GM23338 (cell line): Measurements from ENCODE around the gene CHST14. TPM values are rescaled to one million over a fixed set of nuclear protein-coding genes. Genes with fewer than 3 reads are reported as not detected.
A peak's percentile ranks its signal among the peaks of the same experiment; 100 is the strongest.

Source experiments
- ATAC-seq: fragments of 200-7000 bp; cut with Tn5 transposase; 3 replicates; pipeline ENCODE4 v1.9.1; 2020
- DNase-seq: peaks from one replicate; pipeline ENCODE4 v3.0.0-alpha.2; 2015; ENCODE audit warnings: low spot score
- H2AFZ ChIP-seq: fragments of 200-600 bp; sonication (generic); 2 replicates; pipeline ENCODE4 v1.8.0; 2016; ENCODE audit warnings: antibody characterized with exemption, mild to moderate bottlenecking, moderate library complexity
- H3F3A ChIP-seq: fragments of 200-600 bp; sonication (generic); replicated peaks from 2 replicates; pipeline ENCODE4 v1.8.0; 2017; ENCODE audit warnings: antibody characterized with exemption, mixed run types, low read depth
- H3K27ac ChIP-seq: fragments of 200-600 bp; sonication (generic); 2 replicates; pipeline ENCODE4 v1.6.1; 2016; ENCODE audit warnings: low read depth
- H3K27me3 ChIP-seq: fragments of 200-600 bp; sonication (generic); 2 replicates; pipeline ENCODE4 v1.8.0; 2016; ENCODE audit warnings: mild to moderate bottlenecking, mixed run types, moderate library complexity; ENCODE audit not compliant: insufficient read depth
- H3K36me3 ChIP-seq: fragments of 200-600 bp; sonication (generic); 2 replicates; pipeline ENCODE4 v1.8.0; 2016; ENCODE audit warnings: mild to moderate bottlenecking; ENCODE audit not compliant: insufficient read depth
- H3K4me1 ChIP-seq: fragments of 200-600 bp; sonication (generic); 2 replicates; pipeline ENCODE4 v1.8.0; 2016; ENCODE audit warnings: mild to moderate bottlenecking, moderate library complexity; ENCODE audit not compliant: insufficient read depth
- H3K4me2 ChIP-seq: fragments of 200-600 bp; sonication (generic); 2 replicates; pipeline ENCODE4 v1.7.1; 2017; ENCODE audit warnings: mixed run types
- H3K4me3 ChIP-seq: fragments of 200-600 bp; sonication (generic); 2 replicates; pipeline ENCODE4 v1.6.1; 2016; ENCODE audit warnings: mixed run types
- H3K79me2 ChIP-seq: fragments of 200-600 bp; sonication (generic); replicated peaks from 2 replicates; pipeline ENCODE4 v1.8.0; 2017; ENCODE audit warnings: mild to moderate bottlenecking; ENCODE audit not compliant: insufficient read depth
- H3K9me2 ChIP-seq: fragments of 200-600 bp; sonication (generic); 2 replicates; pipeline ENCODE4 v1.8.0; 2017; ENCODE audit not compliant: insufficient read depth
- H4K20me1 ChIP-seq: fragments of 200-600 bp; sonication (generic); replicated peaks from 2 replicates; pipeline ENCODE4 v1.8.0; 2017; ENCODE audit warnings: mild to moderate bottlenecking; ENCODE audit not compliant: insufficient read depth
- H3K27ac Mint-ChIP-seq: 2 replicates; pipeline ENCODE4 v1.8.0; 2020; ENCODE audit warnings: inconsistent platforms, mild to moderate bottlenecking, moderate library complexity, mixed read lengths
- H3K27me3 Mint-ChIP-seq: 3 replicates; pipeline ENCODE4 v1.8.0; 2022; ENCODE audit warnings: low read depth, mild to moderate bottlenecking, moderate library complexity, mixed read lengths, inconsistent platforms; ENCODE audit not compliant: insufficient read depth, poor library complexity
- H3K36me3 Mint-ChIP-seq: 3 replicates; pipeline ENCODE4 v1.8.0; 2021; ENCODE audit warnings: low read depth, mild to moderate bottlenecking, inconsistent platforms, moderate library complexity, mixed read lengths
- H3K4me1 Mint-ChIP-seq: 3 replicates; pipeline ENCODE4 v1.8.0; 2020; ENCODE audit warnings: mild to moderate bottlenecking, inconsistent platforms, mixed read lengths
- H3K4me3 Mint-ChIP-seq: 3 replicates; pipeline ENCODE4 v1.8.0; 2021; ENCODE audit warnings: moderate library complexity, mild to moderate bottlenecking, inconsistent platforms, mixed read lengths
- H3K9me3 Mint-ChIP-seq: 3 replicates; pipeline ENCODE4 v1.8.0; 2020; ENCODE audit warnings: moderate library complexity, mild to moderate bottlenecking, inconsistent platforms, mixed read lengths
- CREB1 ChIP-seq: fragments of 250-450 bp; sonication (Bioruptor Pico); IDR thresholded peaks from 2 replicates; pipeline ENCODE4 v1.5.0; 2020; ENCODE audit warnings: low read depth, mild to moderate bottlenecking, moderate library complexity
- CTCF ChIP-seq, 2 experiments: fragments of 200-600 bp in 1 of 2; sonication (generic) in 1 of 2; conservative IDR thresholded peaks; 2 replicates each; pipeline versions ENCODE4 v1.5.1 to v1.6.1; 2016 to 2017; ENCODE audit warnings: antibody characterized with exemption in 2 of 2, low read depth in 2 of 2, mild to moderate bottlenecking in 2 of 2, moderate library complexity in 1 of 2
- EZH2 ChIP-seq: fragments of 200-600 bp; sonication (generic); IDR thresholded peaks from one replicate; pipeline ENCODE4 v1.8.0; 2017; ENCODE audit warnings: antibody characterized with exemption, mild to moderate bottlenecking, low read depth; ENCODE audit not compliant: unreplicated experiment
- JUNB ChIP-seq: IDR thresholded peaks from one replicate; pipeline ENCODE4 v1.6.1; 2016; ENCODE audit warnings: antibody characterized with exemption; ENCODE audit not compliant: unreplicated experiment
- NANOG ChIP-seq: IDR thresholded peaks from 2 replicates; pipeline ENCODE4 v1.6.1; 2016; ENCODE audit warnings: antibody characterized with exemption, borderline replicate concordance
- POLR2AphosphoS5 ChIP-seq: IDR thresholded peaks from 2 replicates; pipeline ENCODE4 v1.6.1; 2016; ENCODE audit warnings: antibody characterized with exemption, low read depth
- REST ChIP-seq: IDR thresholded peaks from one replicate; pipeline ENCODE4 v1.6.1; 2018; ENCODE audit warnings: antibody characterized with exemption; ENCODE audit not compliant: unreplicated experiment
- STAT1 ChIP-seq: IDR thresholded peaks from one replicate; pipeline ENCODE4 v1.6.1; 2016; ENCODE audit warnings: antibody characterized with exemption; ENCODE audit not compliant: unreplicated experiment
- ZNF114 ChIP-seq: fragments of 250-450 bp; sonication (Bioruptor Pico); IDR thresholded peaks from 2 replicates; pipeline ENCODE4 v1.5.0; 2020; ENCODE audit warnings: mild to moderate bottlenecking, moderate library complexity
- polyA plus RNA-seq: library from polyadenylated mRNA; unstranded; fragments of >200 nt; fragmentation: Nextera tagmentation; extraction: Ambion mirVana; gene quantifications from 2 replicates; pipeline ENCODE4 v1.2.1, GENCODE V29; 2016
- total RNA-seq: library from RNA; depleted of rRNA; stranded (reverse); fragments of >200 nt; shearing (Covaris generic); gene quantifications from 2 replicates; pipeline ENCODE4 v1.2.3, GENCODE V29; 2014
- TF ChIP-seq, protein P1 (sequence below): IDR thresholded peaks from 2 replicates; pipeline ENCODE4 v1.6.1; 2016; ENCODE audit warnings: antibody characterized with exemption

CHST14 gene
- total and polyA plus RNA-seq, 2 experiments from 2014 or later: 8.4 to 15.6 TPM

- no peak for TF ChIP-seq REST
- TF ChIP-seq NANOG: no peak
- TF ChIP-seq POLR2AphosphoS5: no peak
- TF ChIP-seq ZNF114: no peak
- no peak for TF ChIP-seq CTCF (conservative IDR thresholded peaks at IDR 0.05; ENCODE audit: low read depth in 2 of 2)
- TF ChIP-seq CREB1 (CRISPR knock-in tag): no peak
These were observed 15.8 kb upstream of the CHST14 start (continued) for GRCh38 chr15:40454904-40455391.

DNA sequence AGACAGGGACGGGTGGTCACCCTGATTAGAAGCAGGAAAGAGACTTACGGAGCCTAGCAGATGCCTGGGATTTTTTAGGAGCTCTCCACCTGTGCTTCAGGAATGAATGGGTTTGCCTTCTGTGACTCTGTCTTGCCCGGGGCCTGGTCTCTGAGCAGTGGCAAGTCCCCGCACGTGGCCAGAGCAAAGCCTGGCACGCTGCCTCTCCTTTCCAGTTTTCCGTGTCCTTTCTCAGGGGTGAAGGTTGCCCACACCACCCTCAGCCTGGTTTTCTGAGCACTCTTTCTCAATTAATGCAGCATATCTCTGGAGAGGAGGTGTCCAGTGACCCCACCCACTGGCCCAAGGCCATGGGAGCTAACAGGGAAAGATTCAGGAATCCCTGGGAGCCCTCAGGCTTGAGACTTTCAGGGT, 14.5 kb upstream of the CHST14 start:
- no peaks in the 10 kb centered on the region for H3K9me2 ChIP-seq
- H3K4me2 ChIP-seq: no peak overlapping the region
- peaks cover 62% of the 10 kb centered on the region for H3K4me1 Mint-ChIP-seq
- no peak overlapping the region for H3K4me3 Mint-ChIP-seq
- H3K27me3 ChIP-seq: no peaks in the 10 kb centered on the region
- ATAC-seq (no peak), DNase-seq (no peak)
- H3F3A ChIP-seq: no peaks in the 10 kb centered on the region
- no peak overlapping the region for H3K27ac ChIP-seq
- TF ChIP-seq NANOG: no peak
- TF ChIP-seq STAT1: no peak
- no peak for TF ChIP-seq CREB1 (CRISPR knock-in tag)
- no peak for TF ChIP-seq POLR2AphosphoS5
- H3K4me3 ChIP-seq: no peak overlapping the region
- peaks cover 35% of the 10 kb centered on the region for H3K4me1 ChIP-seq
- peaks cover 22% of the 10 kb centered on the region for H3K36me3 Mint-ChIP-seq
- peaks cover 88% of the 10 kb centered on the region for H3K79me2 ChIP-seq
- H2AFZ ChIP-seq: no peak overlapping the region
- H3K27ac Mint-ChIP-seq: peak overlapping the region; percentile 78
- peaks cover 13% of the 10 kb centered on the region for H3K27me3 Mint-ChIP-seq
- H3K36me3 ChIP-seq: peaks cover 6% of the 10 kb centered on the region
- no peaks in the 10 kb centered on the region for H3K9me3 Mint-ChIP-seq
- H4K20me1 ChIP-seq: peaks cover 40% of the 10 kb centered on the region

DNA sequence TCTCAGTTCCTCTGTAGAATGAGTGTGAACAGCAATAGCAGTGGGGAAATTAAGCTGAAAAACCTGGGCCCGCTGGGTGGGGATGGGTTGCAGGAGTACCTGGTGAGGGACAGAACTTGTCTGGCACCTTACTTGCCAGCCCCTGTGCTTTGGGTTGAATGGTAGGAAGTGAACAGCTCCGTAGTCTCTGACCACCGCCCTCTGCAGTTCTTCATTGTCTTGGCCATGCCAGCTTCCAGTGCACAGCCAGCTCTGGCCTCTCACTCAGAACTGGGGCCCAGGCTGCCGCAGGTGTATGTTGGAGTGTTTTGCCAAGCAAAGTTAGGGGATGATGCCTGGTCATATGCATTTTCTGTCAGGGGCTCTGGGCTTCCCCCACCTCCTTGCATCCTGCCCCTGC, 14.0 kb upstream of the CHST14 start:
- Histone ChIP-seq H3K4me2 (no peak overlapping the region), H3K4me1 (peaks cover 30% of the 10 kb centered on the region), H4K20me1 (peaks cover 36% of the 10 kb centered on the region), H3K4me3 (no peak overlapping the region), H3K79me2 (peaks cover 84% of the 10 kb centered on the region), H3K27ac (no peak overlapping the region), H3F3A (no peaks in the 10 kb centered on the region), H3K27me3 (no peaks in the 10 kb centered on the region), H3K9me2 (no peaks in the 10 kb centered on the region), H2AFZ (no peak overlapping the region), H3K36me3 (peaks cover 6% of the 10 kb centered on the region)
- ATAC-seq (no peak), DNase-seq (no peak)
- Mint-ChIP-seq H3K4me3 (no peak overlapping the region), H3K27me3 (peaks cover 13% of the 10 kb centered on the region), H3K27ac (no peak overlapping the region), H3K9me3 (no peaks in the 10 kb centered on the region), H3K36me3 (peaks cover 26% of the 10 kb centered on the region), H3K4me1 (peaks cover 57% of the 10 kb centered on the region)
- no peak for TF ChIP-seq JUNB
- TF ChIP-seq POLR2AphosphoS5: no peak
- no peak for TF ChIP-seq NANOG
- TF ChIP-seq STAT1: no peak
- no peak for TF ChIP-seq CTCF (conservative IDR thresholded peaks at IDR 0.05; ENCODE audit: low read depth in 2 of 2)
- TF ChIP-seq, protein P1, sequence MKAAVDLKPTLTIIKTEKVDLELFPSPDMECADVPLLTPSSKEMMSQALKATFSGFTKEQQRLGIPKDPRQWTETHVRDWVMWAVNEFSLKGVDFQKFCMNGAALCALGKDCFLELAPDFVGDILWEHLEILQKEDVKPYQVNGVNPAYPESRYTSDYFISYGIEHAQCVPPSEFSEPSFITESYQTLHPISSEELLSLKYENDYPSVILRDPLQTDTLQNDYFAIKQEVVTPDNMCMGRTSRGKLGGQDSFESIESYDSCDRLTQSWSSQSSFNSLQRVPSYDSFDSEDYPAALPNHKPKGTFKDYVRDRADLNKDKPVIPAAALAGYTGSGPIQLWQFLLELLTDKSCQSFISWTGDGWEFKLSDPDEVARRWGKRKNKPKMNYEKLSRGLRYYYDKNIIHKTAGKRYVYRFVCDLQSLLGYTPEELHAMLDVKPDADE: no peak
- no peak for TF ChIP-seq EZH2
